ENCODE results near the gene SLC25A17.

DNA sequence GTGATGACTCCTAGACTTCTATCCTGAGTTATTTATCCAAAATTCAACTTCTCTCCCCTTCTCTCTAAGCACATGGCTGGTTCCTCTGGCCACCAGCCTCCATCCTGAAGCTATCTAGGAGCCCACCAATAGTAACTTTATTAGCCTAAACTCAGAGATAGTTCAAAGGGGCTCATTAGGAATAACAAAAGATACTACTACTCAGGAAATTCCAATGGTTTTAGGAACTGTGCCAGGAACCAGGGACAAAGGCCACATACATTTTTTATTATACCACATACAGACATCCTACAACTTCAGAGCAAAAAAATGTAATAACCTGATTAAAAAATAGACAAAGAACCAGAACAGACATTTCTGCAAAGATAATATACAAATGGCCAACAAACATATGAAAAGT is 27.9 kb downstream of the SLC25A17 start:
- TF ChIP-seq, protein P1, sequence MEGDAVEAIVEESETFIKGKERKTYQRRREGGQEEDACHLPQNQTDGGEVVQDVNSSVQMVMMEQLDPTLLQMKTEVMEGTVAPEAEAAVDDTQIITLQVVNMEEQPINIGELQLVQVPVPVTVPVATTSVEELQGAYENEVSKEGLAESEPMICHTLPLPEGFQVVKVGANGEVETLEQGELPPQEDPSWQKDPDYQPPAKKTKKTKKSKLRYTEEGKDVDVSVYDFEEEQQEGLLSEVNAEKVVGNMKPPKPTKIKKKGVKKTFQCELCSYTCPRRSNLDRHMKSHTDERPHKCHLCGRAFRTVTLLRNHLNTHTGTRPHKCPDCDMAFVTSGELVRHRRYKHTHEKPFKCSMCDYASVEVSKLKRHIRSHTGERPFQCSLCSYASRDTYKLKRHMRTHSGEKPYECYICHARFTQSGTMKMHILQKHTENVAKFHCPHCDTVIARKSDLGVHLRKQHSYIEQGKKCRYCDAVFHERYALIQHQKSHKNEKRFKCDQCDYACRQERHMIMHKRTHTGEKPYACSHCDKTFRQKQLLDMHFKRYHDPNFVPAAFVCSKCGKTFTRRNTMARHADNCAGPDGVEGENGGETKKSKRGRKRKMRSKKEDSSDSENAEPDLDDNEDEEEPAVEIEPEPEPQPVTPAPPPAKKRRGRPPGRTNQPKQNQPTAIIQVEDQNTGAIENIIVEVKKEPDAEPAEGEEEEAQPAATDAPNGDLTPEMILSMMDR (IDR thresholded peaks at IDR 0.05; ENCODE audit: borderline replicate concordance, extremely low read depth, low read length, poor library complexity, severe bottlenecking), result no peak
- TF ChIP-seq EZH2 (IDR thresholded peaks at IDR 0.05; ENCODE audit: borderline replicate concordance, low read depth, low read length, severe bottlenecking), result no peak

Measured in DND-41 (cell line).